Measurements from ENCODE around the gene CACNA2D2.

CACNA2D2 gene

GRCh38 chr3:50483374-50483773, 20.1 kb downstream of the CACNA2D2 start (continued):
- TF ChIP-seq TRIM28 (IDR thresholded peaks at IDR 0.05; ENCODE audit: borderline replicate concordance, low read length) = no peak
- no peak for TF ChIP-seq ZNF16 (tag by site-specific recombination; IDR thresholded peaks at IDR 0.05; ENCODE audit: low read depth)
- TF ChIP-seq SETDB1 (IDR thresholded peaks at IDR 0.05; ENCODE audit: insufficient read length, low read length) = no peak
- no peak for TF ChIP-seq ZNF837 (tag by site-specific recombination; IDR thresholded peaks at IDR 0.05)
- TF ChIP-seq ZNF621 (tag by site-specific recombination; IDR thresholded peaks at IDR 0.05) = no peak
- TF ChIP-seq ZBTB7A (tag by site-specific recombination; IDR thresholded peaks at IDR 0.05; ENCODE audit: low read depth) = no peak
- no peak for TF ChIP-seq ZBTB44 (tag by site-specific recombination; IDR thresholded peaks at IDR 0.05)
- TF ChIP-seq, protein P1, sequence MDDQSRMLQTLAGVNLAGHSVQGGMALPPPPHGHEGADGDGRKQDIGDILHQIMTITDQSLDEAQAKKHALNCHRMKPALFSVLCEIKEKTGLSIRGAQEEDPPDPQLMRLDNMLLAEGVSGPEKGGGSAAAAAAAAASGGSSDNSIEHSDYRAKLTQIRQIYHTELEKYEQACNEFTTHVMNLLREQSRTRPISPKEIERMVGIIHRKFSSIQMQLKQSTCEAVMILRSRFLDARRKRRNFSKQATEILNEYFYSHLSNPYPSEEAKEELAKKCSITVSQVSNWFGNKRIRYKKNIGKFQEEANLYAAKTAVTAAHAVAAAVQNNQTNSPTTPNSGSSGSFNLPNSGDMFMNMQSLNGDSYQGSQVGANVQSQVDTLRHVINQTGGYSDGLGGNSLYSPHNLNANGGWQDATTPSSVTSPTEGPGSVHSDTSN (CRISPR knock-in tag; IDR thresholded peaks at IDR 0.05) = no peak
- TF ChIP-seq ZBTB21 (tag by site-specific recombination; IDR thresholded peaks at IDR 0.05) = no peak
- TF ChIP-seq HOXD13 (CRISPR knock-in tag; IDR thresholded peaks at IDR 0.05; ENCODE audit: borderline replicate concordance) = no peak
- TF ChIP-seq ZNF433 (tag by site-specific recombination; IDR thresholded peaks at IDR 0.05; ENCODE audit: low read depth) = no peak
- TF ChIP-seq, protein P2, sequence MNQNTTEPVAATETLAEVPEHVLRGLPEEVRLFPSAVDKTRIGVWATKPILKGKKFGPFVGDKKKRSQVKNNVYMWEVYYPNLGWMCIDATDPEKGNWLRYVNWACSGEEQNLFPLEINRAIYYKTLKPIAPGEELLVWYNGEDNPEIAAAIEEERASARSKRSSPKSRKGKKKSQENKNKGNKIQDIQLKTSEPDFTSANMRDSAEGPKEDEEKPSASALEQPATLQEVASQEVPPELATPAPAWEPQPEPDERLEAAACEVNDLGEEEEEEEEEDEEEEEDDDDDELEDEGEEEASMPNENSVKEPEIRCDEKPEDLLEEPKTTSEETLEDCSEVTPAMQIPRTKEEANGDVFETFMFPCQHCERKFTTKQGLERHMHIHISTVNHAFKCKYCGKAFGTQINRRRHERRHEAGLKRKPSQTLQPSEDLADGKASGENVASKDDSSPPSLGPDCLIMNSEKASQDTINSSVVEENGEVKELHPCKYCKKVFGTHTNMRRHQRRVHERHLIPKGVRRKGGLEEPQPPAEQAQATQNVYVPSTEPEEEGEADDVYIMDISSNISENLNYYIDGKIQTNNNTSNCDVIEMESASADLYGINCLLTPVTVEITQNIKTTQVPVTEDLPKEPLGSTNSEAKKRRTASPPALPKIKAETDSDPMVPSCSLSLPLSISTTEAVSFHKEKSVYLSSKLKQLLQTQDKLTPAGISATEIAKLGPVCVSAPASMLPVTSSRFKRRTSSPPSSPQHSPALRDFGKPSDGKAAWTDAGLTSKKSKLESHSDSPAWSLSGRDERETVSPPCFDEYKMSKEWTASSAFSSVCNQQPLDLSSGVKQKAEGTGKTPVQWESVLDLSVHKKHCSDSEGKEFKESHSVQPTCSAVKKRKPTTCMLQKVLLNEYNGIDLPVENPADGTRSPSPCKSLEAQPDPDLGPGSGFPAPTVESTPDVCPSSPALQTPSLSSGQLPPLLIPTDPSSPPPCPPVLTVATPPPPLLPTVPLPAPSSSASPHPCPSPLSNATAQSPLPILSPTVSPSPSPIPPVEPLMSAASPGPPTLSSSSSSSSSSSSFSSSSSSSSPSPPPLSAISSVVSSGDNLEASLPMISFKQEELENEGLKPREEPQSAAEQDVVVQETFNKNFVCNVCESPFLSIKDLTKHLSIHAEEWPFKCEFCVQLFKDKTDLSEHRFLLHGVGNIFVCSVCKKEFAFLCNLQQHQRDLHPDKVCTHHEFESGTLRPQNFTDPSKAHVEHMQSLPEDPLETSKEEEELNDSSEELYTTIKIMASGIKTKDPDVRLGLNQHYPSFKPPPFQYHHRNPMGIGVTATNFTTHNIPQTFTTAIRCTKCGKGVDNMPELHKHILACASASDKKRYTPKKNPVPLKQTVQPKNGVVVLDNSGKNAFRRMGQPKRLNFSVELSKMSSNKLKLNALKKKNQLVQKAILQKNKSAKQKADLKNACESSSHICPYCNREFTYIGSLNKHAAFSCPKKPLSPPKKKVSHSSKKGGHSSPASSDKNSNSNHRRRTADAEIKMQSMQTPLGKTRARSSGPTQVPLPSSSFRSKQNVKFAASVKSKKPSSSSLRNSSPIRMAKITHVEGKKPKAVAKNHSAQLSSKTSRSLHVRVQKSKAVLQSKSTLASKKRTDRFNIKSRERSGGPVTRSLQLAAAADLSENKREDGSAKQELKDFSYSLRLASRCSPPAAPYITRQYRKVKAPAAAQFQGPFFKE (tag by site-specific recombination; IDR thresholded peaks at IDR 0.05; ENCODE audit: borderline replicate concordance) = no peak

GRCh38 chr3:50481992-50482391, 21.4 kb downstream of the CACNA2D2 start:
- ChIA-PET CTCF (no interaction called here), POLR2A (no interaction called here)
- Histone ChIP-seq H3K4me1 (ENCODE audit: control insufficient read depth, insufficient read depth, low read length) (no peaks in the 10 kb centered on the region), H3K4me3 (ENCODE audit: low read depth, low read length) (no peak overlapping the region), H3K27ac (ENCODE audit: extremely low read depth, low read depth, low read length) (no peak overlapping the region), H3K36me3 (ENCODE audit: control insufficient read depth in 2 of 2, insufficient read depth in 1 of 2, low read length in 2 of 2) (no peaks in the 10 kb centered on the region), H3K9me3 (ENCODE audit: control insufficient read depth, insufficient read depth, low read depth, low read length) (no peaks in the 10 kb centered on the region)
- 0 out of 2 replicates have a peak, but pooled peaks have one; percentile 11 for TF ChIP-seq ZIC2 (tag by site-specific recombination; IDR thresholded peaks at IDR 0.05)
- TF ChIP-seq TRIM28 (IDR thresholded peaks at IDR 0.05; ENCODE audit: borderline replicate concordance, low read length) = no peak

DNA sequence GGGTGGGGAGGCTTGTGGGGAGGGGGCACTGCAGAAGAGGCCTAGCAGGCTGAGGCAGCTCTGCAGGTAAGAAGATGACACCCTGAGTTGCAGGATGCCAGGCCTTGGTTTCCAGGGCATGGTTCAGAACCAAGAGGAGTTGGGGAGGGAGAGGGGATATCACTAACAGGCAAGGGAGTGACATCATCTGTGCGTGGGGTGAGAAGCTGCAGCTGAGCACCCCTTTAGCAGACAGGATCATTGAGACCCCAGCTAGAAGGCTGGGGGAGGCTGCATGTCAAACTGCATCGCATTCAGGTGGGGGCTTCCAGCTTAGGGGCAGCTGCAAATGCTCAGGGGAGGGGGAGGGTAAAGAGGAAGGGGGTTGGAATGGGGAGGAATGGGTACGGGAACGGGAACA, 23.0 kb downstream of the CACNA2D2 start:
- H3K4me1 ChIP-seq (ENCODE audit: control insufficient read depth, insufficient read depth, low read length) = no peaks in the 10 kb centered on the region

More for the DNA sequence above, 23.0 kb downstream of the CACNA2D2 start:
- Histone ChIP-seq H3K27ac (ENCODE audit: extremely low read depth, low read depth, low read length) (no peak overlapping the region), H3K4me3 (ENCODE audit: low read depth, low read length) (no peak overlapping the region), H3K36me3 (ENCODE audit: control insufficient read depth in 2 of 2, insufficient read depth in 1 of 2, low read length in 2 of 2) (no peaks in the 10 kb centered on the region), H3K9me3 (ENCODE audit: control insufficient read depth, insufficient read depth, low read depth, low read length) (no peaks in the 10 kb centered on the region)
- CTCF ChIA-PET = no interaction called here
- 0 out of 2 replicates have a peak, but pooled peaks have one; percentile 24 for TF ChIP-seq ZFHX2 (tag by site-specific recombination; conservative IDR thresholded peaks at IDR 0.05)
- peak; percentile 62 for TF ChIP-seq WT1 (tag by site-specific recombination; IDR thresholded peaks at IDR 0.05)
- TF ChIP-seq ZNF621 (tag by site-specific recombination; IDR thresholded peaks at IDR 0.05) = no peak
- POLR2A ChIA-PET = no interaction called here

Data from HEK293 (cell line).